H9 (cell line): ENCODE measurements around the gene ARHGAP1. TPM values are rescaled to one million over a fixed set of nuclear protein-coding genes. Genes with fewer than 3 reads are reported as not detected.

Experiments used
- DNase-seq: peaks from one replicate; pipeline ENCODE4 v3.0.0-alpha.2; 2017
- H2AFZ ChIP-seq: one replicate; pipeline ENCODE4 v1.6.1; 2013; ENCODE audit warnings: mild to moderate bottlenecking, low read length, control low read depth, moderate library complexity
- H2AK5ac ChIP-seq: 2 replicates; pipeline ENCODE4 v1.6.1; 2013; ENCODE audit warnings: low read length, control low read depth, mixed read lengths; ENCODE audit not compliant: insufficient read length
- H2BK120ac ChIP-seq: one replicate; pipeline ENCODE4 v1.6.1; 2013; ENCODE audit warnings: low read depth, mild to moderate bottlenecking, low read length, control low read depth, inconsistent platforms; ENCODE audit not compliant: poor library complexity, severe bottlenecking
- H2BK12ac ChIP-seq: 2 replicates; pipeline ENCODE4 v1.6.1; 2013; ENCODE audit warnings: low read length, control low read depth, mixed read lengths, low read depth; ENCODE audit not compliant: insufficient read length
- H2BK15ac ChIP-seq: 2 replicates; pipeline ENCODE4 v1.6.1; 2013; ENCODE audit warnings: low read depth, low read length, control low read depth
- H2BK20ac ChIP-seq: one replicate; pipeline ENCODE4 v1.6.1; 2013; ENCODE audit warnings: low read depth, mild to moderate bottlenecking, low read length, control low read depth, inconsistent platforms; ENCODE audit not compliant: poor library complexity, severe bottlenecking
- H2BK5ac ChIP-seq: 2 replicates; pipeline ENCODE4 v1.6.1; 2013; ENCODE audit warnings: low read length, control low read depth, mixed read lengths; ENCODE audit not compliant: insufficient read length
- H3K14ac ChIP-seq: 2 replicates; pipeline ENCODE4 v1.6.1; 2013; ENCODE audit warnings: low read length, control low read depth; ENCODE audit not compliant: insufficient read depth
- H3K18ac ChIP-seq: 2 replicates; pipeline ENCODE4 v1.6.1; 2013; ENCODE audit warnings: low read depth, mild to moderate bottlenecking, mixed read lengths, low read length, control low read depth; ENCODE audit not compliant: insufficient read length
- H3K23ac ChIP-seq: 2 replicates; pipeline ENCODE4 v1.6.1; 2013; ENCODE audit warnings: low read length, control low read depth, mixed read lengths, low read depth; ENCODE audit not compliant: insufficient read length
- H3K23me2 ChIP-seq: 2 replicates; pipeline ENCODE4 v1.6.1; 2013; ENCODE audit warnings: low read depth, mild to moderate bottlenecking, mixed read lengths, low read length, control low read depth; ENCODE audit not compliant: insufficient read length, poor library complexity, severe bottlenecking
- H3K27ac ChIP-seq: 2 replicates; pipeline ENCODE4 v1.5.1; 2013; ENCODE audit warnings: low read length, control low read depth, mixed read lengths, low read depth; ENCODE audit not compliant: insufficient read length
- H3K27me3 ChIP-seq: 2 replicates; pipeline ENCODE4 v1.6.1; 2013; ENCODE audit warnings: low read length, control low read depth, inconsistent platforms; ENCODE audit not compliant: insufficient read depth
- H3K4ac ChIP-seq: 2 replicates; pipeline ENCODE4 v1.6.1; 2013; ENCODE audit warnings: low read depth, mild to moderate bottlenecking, control low read depth, inconsistent platforms, low read length, moderate library complexity
- H3K4me1 ChIP-seq: 2 replicates; pipeline ENCODE4 v1.6.1; 2013; ENCODE audit warnings: low read length, control low read depth, inconsistent platforms; ENCODE audit not compliant: insufficient read depth
- H3K4me2 ChIP-seq: 2 replicates; pipeline ENCODE4 v1.6.1; 2013; ENCODE audit warnings: low read length, control low read depth, mixed read lengths; ENCODE audit not compliant: insufficient read length, insufficient read depth
- H3K56ac ChIP-seq: 2 replicates; pipeline ENCODE4 v1.6.1; 2013; ENCODE audit warnings: low read depth, mild to moderate bottlenecking, mixed read lengths, low read length, control low read depth; ENCODE audit not compliant: insufficient read length
- H3K79me1 ChIP-seq: 2 replicates; pipeline ENCODE4 v1.6.1; 2013; ENCODE audit warnings: low read depth, mild to moderate bottlenecking, moderate library complexity, low read length, control low read depth, inconsistent platforms; ENCODE audit not compliant: insufficient read depth, poor library complexity, severe bottlenecking
- H3K79me2 ChIP-seq: 2 replicates; pipeline ENCODE4 v1.6.1; 2013; ENCODE audit warnings: low read length, control low read depth, inconsistent platforms; ENCODE audit not compliant: insufficient read depth
- H3K9ac ChIP-seq: 2 replicates; pipeline ENCODE4 v1.6.1; 2013; ENCODE audit warnings: low read length, control low read depth, mixed read lengths; ENCODE audit not compliant: insufficient read length; ENCODE audit errors: extremely low read depth
- H3K9me3 ChIP-seq: one replicate; pipeline ENCODE4 v1.6.1; 2013; ENCODE audit warnings: low read depth, low read length, inconsistent platforms; ENCODE audit not compliant: control insufficient read depth
- H3T11ph ChIP-seq: one replicate; pipeline ENCODE4 v1.6.1; 2013; ENCODE audit warnings: mild to moderate bottlenecking, low read length, control low read depth, inconsistent platforms
- H4K20me1 ChIP-seq: one replicate; pipeline ENCODE4 v1.6.1; 2013; ENCODE audit not compliant: control insufficient read depth, insufficient read length, insufficient read depth
- H4K5ac ChIP-seq: 2 replicates; pipeline ENCODE4 v1.6.1; 2013; ENCODE audit warnings: low read depth, mild to moderate bottlenecking, mixed read lengths, low read length, control low read depth; ENCODE audit not compliant: insufficient read length
- H4K8ac ChIP-seq: replicated peaks from 2 replicates; pipeline ENCODE4 v1.6.1; 2013; ENCODE audit warnings: low read length, control low read depth, mixed read lengths, low read depth; ENCODE audit not compliant: insufficient read length
- H4K91ac ChIP-seq: 2 replicates; pipeline ENCODE4 v1.6.1; 2013; ENCODE audit warnings: low read depth, mild to moderate bottlenecking, moderate library complexity, mixed read lengths, low read length, control low read depth; ENCODE audit not compliant: insufficient read length
- H3K27ac Mint-ChIP-seq, 3 experiments: 2 replicates in 2 of 3; 3 replicates in 1 of 3; pipeline ENCODE4 v1.8.0; 2020 to 2021; ENCODE audit warnings: mixed read lengths in 3 of 3, mild to moderate bottlenecking in 1 of 3, moderate library complexity in 1 of 3
- H3K27me3 Mint-ChIP-seq: 2 replicates; pipeline ENCODE4 v1.8.0; 2021; ENCODE audit warnings: low read depth, mild to moderate bottlenecking, moderate library complexity, mixed read lengths
- H3K36me3 Mint-ChIP-seq, 3 experiments: 2 replicates in 2 of 3; 3 replicates in 1 of 3; pipeline ENCODE4 v1.8.0; 2020 to 2021; ENCODE audit warnings: low read depth in 3 of 3, mixed read lengths in 3 of 3; ENCODE audit not compliant: insufficient read depth in 1 of 3
- H3K4me1 Mint-ChIP-seq, 2 experiments: 2 replicates each; pipeline ENCODE4 v1.8.0; 2020; ENCODE audit warnings: mixed read lengths in 2 of 2
- H3K4me3 Mint-ChIP-seq, 2 experiments: 2 replicates in 1 of 2; 3 replicates in 1 of 2; pipeline ENCODE4 v1.8.0; 2020 to 2021; ENCODE audit warnings: mild to moderate bottlenecking in 2 of 2, mixed read lengths in 2 of 2, moderate library complexity in 1 of 2
- H3K9me3 Mint-ChIP-seq, 2 experiments: 2 replicates in 1 of 2; 3 replicates in 1 of 2; pipeline ENCODE4 v1.8.0; 2020; ENCODE audit warnings: mild to moderate bottlenecking in 2 of 2, mixed read lengths in 2 of 2, moderate library complexity in 1 of 2
- CTCF ChIP-seq: fragments of 200-600 bp; sonication (generic); conservative IDR thresholded peaks from 3 replicates; pipeline ENCODE4 v1.8.0; 2021; ENCODE audit warnings: antibody characterized with exemption, mild to moderate bottlenecking
- WGBS: extraction: QIAGEN DNeasy Blood & Tissue Kit; methylation state at CpG from one replicate; pipeline ENCODE4 v1.1.7; 2013; ENCODE audit warnings: missing lambda C conversion rate, low lambda C conversion rate, mixed read lengths; ENCODE audit not compliant: insufficient read length; ENCODE audit errors: extremely low coverage; 5-methylcytosine and 5-hydroxymethylcytosine counted together
- total RNA-seq: library from RNA; stranded (reverse); gene quantifications from 2 replicates; pipeline ENCODE4 v1.2.1, GENCODE V29; 2021

ARHGAP1 gene
- total RNA-seq, 1 experiment from 2014 or later: 45.3 TPM

GRCh38 chr11:46726206-46726862 is 25.9 kb upstream of the ARHGAP1 start:
- no peak overlapping the region for H3K4ac ChIP-seq
- no peak overlapping the region for H2AK5ac ChIP-seq
- Mint-ChIP-seq H3K27ac (peak overlapping the region in 1 of 3 experiments; percentile 65; a peak in 1 of 7 replicates), H3K36me3 (no peaks in the 10 kb centered on the region), H3K4me1 (peaks cover 9 to 15% of the 10 kb centered on the region in 2 experiments), H3K4me3 (no peak overlapping the region), H3K27me3 (no peaks in the 10 kb centered on the region; the same call in none of the 2 replicates), H3K9me3 (no peaks in the 10 kb centered on the region)
- H3K23ac ChIP-seq: no peak overlapping the region
- no peak overlapping the region for H3K56ac ChIP-seq
- H2BK12ac ChIP-seq: no peak overlapping the region
- H3K14ac ChIP-seq: no peak overlapping the region; the same call in 1 of the 2 replicates
- no peak for TF ChIP-seq CTCF
- H2BK15ac ChIP-seq: no peak overlapping the region
- no peaks in the 10 kb centered on the region for H3K27me3 ChIP-seq
- no peak overlapping the region for H4K5ac ChIP-seq
- H3T11ph ChIP-seq: no peak overlapping the region
- H3K18ac ChIP-seq: no peak overlapping the region
- H2BK20ac ChIP-seq: no peak overlapping the region
- no peak overlapping the region for H4K8ac ChIP-seq
- H2AFZ ChIP-seq: no peak overlapping the region
- H3K79me1 ChIP-seq: no peaks in the 10 kb centered on the region
- no peak overlapping the region for H3K4me2 ChIP-seq
- DNase-seq: no peak
- H2BK120ac ChIP-seq: no peak overlapping the region
- no peaks in the 10 kb centered on the region for H4K20me1 ChIP-seq
- no peaks in the 10 kb centered on the region for H3K23me2 ChIP-seq
- H3K79me2 ChIP-seq: no peaks in the 10 kb centered on the region
- 0 out of 2 replicates have a peak, but pooled peaks cover 3% of the 10 kb centered on the region for H3K4me1 ChIP-seq
- no CpG with 5 or more reads among the region's 26 CpGs for WGBS
- H2BK5ac ChIP-seq: no peak overlapping the region
- H3K27ac ChIP-seq: no peak overlapping the region
- no peak overlapping the region for H4K91ac ChIP-seq
- no peaks in the 10 kb centered on the region for H3K9me3 ChIP-seq
- H3K9ac ChIP-seq: no peak overlapping the region
